SK-N-SH (cell line): ENCODE results near the gene JMJD7. TPM values are rescaled to one million over a fixed set of nuclear protein-coding genes. Genes with fewer than 3 reads are reported as not detected.

Source experiments
- CTCF ChIA-PET: fragments of 300-600, 350-600 bp; formaldehyde crosslinking; extraction: SDS; loops from one replicate; lab custom pipeline; 2021; lab: Yijun Ruan, JAX
- POLR2A ChIA-PET: fragments of 350-600 bp; sonication (Branson Sonifier 250); formaldehyde crosslinking; extraction: SDS; loops from one replicate; lab custom pipeline; 2020; ENCODE audit warnings: antibody characterized with exemption, inconsistent platforms; lab: Yijun Ruan, JAX
- DNase-seq: peaks from one replicate; pipeline ENCODE4 v3.0.0; 2012
- H2AFZ ChIP-seq: fragments of 200-600 bp; sonication (generic); 2 replicates; pipeline ENCODE4 v1.8.1; 2016; ENCODE audit warnings: antibody characterized with exemption, mild to moderate bottlenecking, low read depth
- H3F3A ChIP-seq: fragments of 200-600 bp; sonication (generic); replicated peaks from 2 replicates; pipeline ENCODE3; 2016; ENCODE audit warnings: antibody characterized with exemption, mild to moderate bottlenecking; ENCODE audit not compliant: insufficient read depth
- H3K27ac ChIP-seq, 2 experiments: fragments of 200-500 bp in 1 of 2; fragments of 200-600 bp in 1 of 2; sonication (Bioruptor generic) in 1 of 2; sonication (generic), shearing (Covaris generic) in 1 of 2; 2 replicates each; pipeline versions ENCODE4 v1.5.1 to v1.6.1; 2014 to 2016; ENCODE audit warnings: low read depth in 2 of 2, inconsistent platforms in 1 of 2, low read length in 1 of 2, mild to moderate bottlenecking in 1 of 2, mixed read lengths in 1 of 2
- H3K27me3 ChIP-seq: fragments of 200-600 bp; sonication (generic), shearing (Covaris generic); 2 replicates; pipeline ENCODE4 v1.6.1; 2016; ENCODE audit warnings: mixed run types; ENCODE audit not compliant: insufficient read depth
- H3K36me3 ChIP-seq, 2 experiments: fragments of 200-500 bp in 1 of 2; fragments of 200-600 bp in 1 of 2; sonication (Bioruptor generic) in 1 of 2; sonication (generic) in 1 of 2; replicated peaks in 1 of 2; 2 replicates each; pipeline versions ENCODE3 to v1.5.1; 2014 to 2016; ENCODE audit warnings: low read length in 1 of 2, mild to moderate bottlenecking in 1 of 2; ENCODE audit not compliant: insufficient read depth in 2 of 2, control insufficient read depth in 1 of 2
- H3K4me1 ChIP-seq, 2 experiments: fragments of 200-500 bp in 1 of 2; fragments of 200-600 bp in 1 of 2; sonication (Bioruptor generic) in 1 of 2; sonication (generic), shearing (Covaris generic) in 1 of 2; 2 replicates each; pipeline versions ENCODE4 v1.5.1 to v1.6.1; 2014 to 2016; ENCODE audit warnings: low read depth in 1 of 2, low read length in 1 of 2, mixed run types in 1 of 2; ENCODE audit not compliant: insufficient read depth in 2 of 2, control insufficient read depth in 1 of 2
- H3K4me2 ChIP-seq: fragments of 200-600 bp; sonication (generic), shearing (Covaris generic); 2 replicates; pipeline ENCODE4 v1.6.1; 2017; ENCODE audit warnings: mixed run types
- H3K4me3 ChIP-seq, 2 experiments: fragments of 200-500 bp in 1 of 2; fragments of 200-600 bp in 1 of 2; sonication (Bioruptor generic) in 1 of 2; sonication (generic), shearing (Covaris generic) in 1 of 2; 2 replicates each; pipeline versions ENCODE4 v1.5.1 to v1.8.1; 2014 to 2016; ENCODE audit warnings: low read depth in 2 of 2, inconsistent platforms in 1 of 2, low read length in 1 of 2, mild to moderate bottlenecking in 1 of 2, mixed read lengths in 1 of 2, moderate library complexity in 1 of 2
- H3K79me2 ChIP-seq: fragments of 200-600 bp; sonication (generic); 2 replicates; pipeline ENCODE4 v1.8.1; 2017; ENCODE audit warnings: mild to moderate bottlenecking; ENCODE audit not compliant: insufficient read depth
- H3K9ac ChIP-seq: fragments of 200-600 bp; sonication (generic); 2 replicates; pipeline ENCODE4 v1.6.1; 2017; ENCODE audit warnings: mixed run types
- H3K9me2 ChIP-seq: fragments of 200-600 bp; sonication (generic); 2 replicates; pipeline ENCODE4 v1.6.1; 2017; ENCODE audit warnings: mixed run types
- H3K9me3 ChIP-seq: fragments of 200-600 bp; sonication (generic); 2 replicates; pipeline ENCODE4 v1.6.1; 2017; ENCODE audit warnings: mixed run types, mild to moderate bottlenecking, moderate library complexity
- H4K20me1 ChIP-seq: fragments of 200-600 bp; sonication (generic); 2 replicates; pipeline ENCODE4 v1.6.1; 2017; ENCODE audit warnings: mild to moderate bottlenecking, mixed run types; ENCODE audit not compliant: insufficient read depth
- CHD2 ChIP-seq: fragments of 150-350 bp; IDR thresholded peaks from 2 replicates; pipeline ENCODE4 v1.6.1; 2018; ENCODE audit warnings: low read length; ENCODE audit not compliant: partially characterized antibody
- ELF1 ChIP-seq: IDR thresholded peaks from 2 replicates; pipeline ENCODE4 v1.4.0; 2012
- EP300 ChIP-seq, 2 experiments: IDR thresholded peaks; 2 replicates each; pipeline versions ENCODE4 v1.4.0 to v1.6.1; 2012; ENCODE audit warnings: borderline replicate concordance in 1 of 2, low read depth in 1 of 2, low read length in 1 of 2
- EZH2phosphoT487 ChIP-seq: fragments of 200-600 bp; sonication (generic); IDR thresholded peaks from 2 replicates; pipeline ENCODE4 v1.6.1; 2017; ENCODE audit warnings: low read depth, mixed run types, mild to moderate bottlenecking, antibody characterized with exemption, moderate library complexity, borderline replicate concordance
- FOSL2 ChIP-seq: IDR thresholded peaks from 2 replicates; pipeline ENCODE4 v1.4.0; 2012; ENCODE audit warnings: low read depth, mild to moderate bottlenecking, moderate library complexity, borderline replicate concordance
- FOXJ3 ChIP-seq: sonication (generic); formaldehyde crosslinking; IDR thresholded peaks from 2 replicates; pipeline ENCODE4 v1.5.1; 2020; ENCODE audit warnings: mild to moderate bottlenecking, missing genetic modification reagents
- GABPA ChIP-seq: IDR thresholded peaks from 2 replicates; pipeline ENCODE4 v1.4.0; 2012; ENCODE audit warnings: low read depth, mild to moderate bottlenecking
- GATA2 ChIP-seq: sonication (generic); formaldehyde crosslinking; IDR thresholded peaks from 2 replicates; pipeline ENCODE4 v1.5.0; 2020; ENCODE audit warnings: mild to moderate bottlenecking, missing genetic modification reagents
- JUND ChIP-seq: IDR thresholded peaks from 2 replicates; pipeline ENCODE4 v1.4.0; 2012
- MAX ChIP-seq: IDR thresholded peaks from 2 replicates; pipeline ENCODE4 v1.4.0; 2012; ENCODE audit warnings: low read depth
- NFIC ChIP-seq: IDR thresholded peaks from 2 replicates; pipeline ENCODE4 v1.4.0; 2012; ENCODE audit warnings: borderline replicate concordance
- NRF1 ChIP-seq: IDR thresholded peaks from 2 replicates; pipeline ENCODE4 v1.6.1; 2012; ENCODE audit warnings: low read depth, mild to moderate bottlenecking, low read length
- PBX3 ChIP-seq: IDR thresholded peaks from 2 replicates; pipeline ENCODE4; 2012
- RAD21 ChIP-seq: IDR thresholded peaks from 2 replicates; pipeline ENCODE4 v1.6.1; 2012; ENCODE audit warnings: mild to moderate bottlenecking, low read length
- RCOR1 ChIP-seq: fragments of 150-350 bp; IDR thresholded peaks from 2 replicates; pipeline ENCODE4 v1.6.1; 2017; ENCODE audit warnings: antibody characterized with exemption, low read length
- REST ChIP-seq: IDR thresholded peaks from 2 replicates; pipeline ENCODE4 v1.6.1; 2012; ENCODE audit warnings: mild to moderate bottlenecking, low read depth, low read length, moderate library complexity
- RXRA ChIP-seq: IDR thresholded peaks from 2 replicates; pipeline ENCODE4 v1.4.0; 2012; ENCODE audit warnings: low read depth, mild to moderate bottlenecking, borderline replicate concordance
- SIN3A ChIP-seq: IDR thresholded peaks from 2 replicates; pipeline ENCODE4 v1.6.1; 2012; ENCODE audit warnings: low read depth, mild to moderate bottlenecking, low read length, moderate library complexity, borderline replicate concordance
- TCF12 ChIP-seq: IDR thresholded peaks from 2 replicates; pipeline ENCODE4 v1.4.0; 2012
- YY1 ChIP-seq: IDR thresholded peaks from 2 replicates; pipeline ENCODE4 v1.4.0; 2012; ENCODE audit warnings: low read depth, mild to moderate bottlenecking
- WGBS: methylation state at CpG from one replicate; pipeline ENCODE4 v1.1.6; 2017; ENCODE audit warnings: low lambda C conversion rate; 5-methylcytosine and 5-hydroxymethylcytosine counted together
- polyA plus RNA-seq, 3 experiments: library from polyadenylated mRNA; depleted of rRNA; stranded (reverse); fragments of >200 nt; gene quantifications; 2 replicates each; pipeline ENCODE4 v1.2.3, GENCODE V29; 2012

The JMJD7 gene
- polyA plus RNA-seq, 1 of the 3 experiments (the other 2 are of a cell fraction) = 6.5 TPM

- 0 out of 4 replicates have a peak overlapping the region, but pooled peaks of 1 of the 2 experiments have one; percentile 14 for H3K4me3 ChIP-seq
- TF ChIP-seq RCOR1 = 0 out of 2 replicates have a peak, but pooled peaks have one; percentile 9
- TF ChIP-seq RAD21 = no peak
- TF ChIP-seq EZH2phosphoT487 = no peak
- TF ChIP-seq TCF12 = peak; percentile 84
- no peak for TF ChIP-seq MAX
- TF ChIP-seq NRF1 = no peak
- TF ChIP-seq JUND = no peak
- TF ChIP-seq YY1 = no peak
- 0 out of 2 replicates have a peak, but pooled peaks have one; percentile 37 for TF ChIP-seq ELF1
- TF ChIP-seq GATA2 (CRISPR knock-in tag) = no peak
- TF ChIP-seq EP300 (IDR thresholded peaks at IDR 0.05; ENCODE audit: borderline replicate concordance in 1 of 2, low read depth in 1 of 2, low read length in 1 of 2) = no peak
- TF ChIP-seq PBX3 = peak; percentile 26; the same call in 1 of the 2 replicates
- TF ChIP-seq NFIC = peak; percentile 51
- TF ChIP-seq SIN3A = no peak
- no peak for TF ChIP-seq REST
- no peak for TF ChIP-seq FOXJ3 (CRISPR knock-in tag)
- TF ChIP-seq RXRA = no peak
- peak; percentile 9 for TF ChIP-seq CHD2
- TF ChIP-seq FOSL2 = no peak
- peak; percentile 14; the same call in 1 of the 2 replicates for TF ChIP-seq GABPA
- peaks cover 43% of the 10 kb centered on the region for H3K79me2 ChIP-seq
- H3K9me3 ChIP-seq = no peaks in the 10 kb centered on the region
- H3K36me3 ChIP-seq = peaks cover 0 to 10% of the 10 kb centered on the region in 2 experiments
- H3K27ac ChIP-seq = peak overlapping the region; percentile 74 to 77
- peaks cover 23 to 35% of the 10 kb centered on the region in 2 experiments for H3K4me1 ChIP-seq
- ChIA-PET POLR2A (interaction anchor here (0.8 to 1.1 kb wide), 2 partner anchors 22 to 339 kb away, joined by 3 read pairs; partner anchors contain the start of gene MAPKBP1), CTCF (interaction anchor here (1.2 to 6.4 kb wide), 3 partner anchors 16 to 238 kb away, joined by 3 to 36 read pairs (median 4); no protein-coding TSS in a partner anchor)
- H2AFZ ChIP-seq = peak overlapping the region; percentile 64
- H3K27me3 ChIP-seq = no peaks in the 10 kb centered on the region
- peak overlapping the region; percentile 60 for H3K4me2 ChIP-seq
- H3K9ac ChIP-seq = no peak overlapping the region; the same call in 1 of the 2 replicates
- no peaks in the 10 kb centered on the region for H3F3A ChIP-seq
- H3K9me2 ChIP-seq = no peaks in the 10 kb centered on the region
- WGBS = 68% methylated on average over 10 of the region's 10 CpGs
- H4K20me1 ChIP-seq = no peaks in the 10 kb centered on the region
- peak; percentile 42 for DNase-seq
Observed at GRCh38 chr15:41795996-41796856, 31.7 kb upstream of the JMJD7 start.
